HG03196 (cell line): ENCODE data around the gene RFX8.
"Not testable (repeated sequence)": the region's sequence is repeated elsewhere in the genome, so short reads cannot be mapped to it uniquely, and the experiment has no call there.

Experiments used
- ATAC-seq: cut with Tn5 transposase; IDR thresholded peaks from one replicate; pipeline ENCODE4 v1.9.1; 2021; ENCODE audit not compliant: unreplicated experiment

Gene RFX8

GRCh38 chr2:101486994-101487393 lies 12.1 kb upstream of the RFX8 start:
- no peak for ATAC-seq

DNA sequence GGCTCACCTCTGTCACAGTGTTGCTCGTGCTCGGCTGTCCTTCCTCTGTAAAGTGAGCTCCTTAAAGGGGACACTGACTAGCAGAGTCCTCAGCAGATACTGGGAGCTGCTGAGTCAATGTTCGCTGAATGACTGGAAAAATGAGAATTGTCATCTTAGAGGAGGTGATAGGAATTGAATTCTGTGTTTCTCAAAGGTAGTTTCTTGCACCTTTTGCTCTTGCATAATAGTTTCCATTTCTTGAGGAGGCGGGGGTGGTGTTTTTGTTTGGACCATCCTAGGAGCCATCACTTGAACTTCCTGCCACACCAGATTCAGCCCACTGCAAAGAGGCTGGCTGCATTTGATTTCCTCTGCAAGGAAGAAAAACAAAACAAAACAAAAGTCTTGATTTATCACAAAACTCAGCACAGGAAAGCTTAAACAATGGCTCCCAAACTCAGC lies 11.4 kb upstream of the RFX8 start:
- ATAC-seq, result no peak

GRCh38 chr2:101485856-101486255 lies 10.9 kb upstream of the RFX8 start:
- ATAC-seq, result no peak

DNA sequence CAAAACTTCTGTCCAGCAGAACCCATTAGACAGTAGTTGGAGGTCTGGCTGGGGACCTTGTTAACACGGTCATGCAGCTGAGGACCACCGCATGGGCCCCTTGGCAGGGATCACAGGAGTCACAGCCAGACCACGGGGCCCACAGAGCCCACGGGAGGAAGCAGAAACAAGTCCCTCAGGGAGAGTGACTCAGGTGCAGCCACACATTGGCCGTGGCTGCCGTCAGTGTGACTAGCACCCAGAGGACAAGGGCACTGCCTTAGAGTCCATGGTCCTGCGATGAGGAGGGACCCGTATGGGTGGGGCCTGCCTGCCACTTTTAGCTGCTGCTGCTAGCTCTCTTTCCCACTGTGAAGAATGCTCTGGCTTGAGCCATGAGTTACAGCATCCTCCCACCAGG lies 5.9 kb upstream of the RFX8 start:
- no peak for ATAC-seq

GRCh38 chr2:101479810-101480209 lies 4.9 kb upstream of the RFX8 start:
- ATAC-seq, result no peak

DNA sequence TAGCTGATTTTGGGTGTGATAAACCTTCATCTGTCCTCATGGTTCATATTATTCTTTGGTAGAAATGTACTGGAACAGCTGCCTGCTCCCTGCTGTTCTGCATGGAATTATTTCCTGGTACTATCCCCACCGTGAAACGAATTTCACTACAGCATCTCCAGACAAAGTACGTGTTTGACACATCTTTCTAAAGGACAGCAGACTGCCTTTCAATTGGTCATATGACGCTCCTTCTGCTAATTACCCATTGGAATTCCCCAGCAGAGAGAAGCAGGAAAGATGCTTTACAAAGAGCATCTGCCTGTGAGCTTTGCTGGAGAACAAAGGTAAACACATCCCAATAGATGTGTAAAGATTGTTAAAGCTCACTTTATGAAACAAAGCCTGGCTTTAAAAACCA lies 4.4 kb upstream of the RFX8 start:
- no peak for ATAC-seq

GRCh38 chr2:101478181-101479001 lies 3.5 kb upstream of the RFX8 start:
- no peak for ATAC-seq

DNA sequence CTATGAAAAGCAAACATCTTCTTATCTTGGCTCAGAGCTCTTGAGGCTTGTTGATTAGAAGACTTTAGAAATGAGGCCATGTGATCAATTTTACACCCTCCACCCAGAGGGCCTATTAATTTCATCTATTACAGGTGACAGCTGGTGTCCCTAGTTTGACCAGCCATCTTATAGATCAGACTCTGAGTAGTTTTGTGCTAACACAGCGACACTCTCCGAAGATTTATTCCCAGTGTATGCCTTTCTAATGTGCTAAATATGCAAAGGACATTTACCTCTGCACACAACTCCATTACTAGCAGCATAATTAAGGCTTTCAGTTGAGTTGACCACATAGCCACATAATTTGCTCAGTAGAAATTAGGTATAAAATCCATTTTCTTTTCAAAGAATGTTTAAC lies 2.6 kb upstream of the RFX8 start:
- no peak for ATAC-seq

DNA sequence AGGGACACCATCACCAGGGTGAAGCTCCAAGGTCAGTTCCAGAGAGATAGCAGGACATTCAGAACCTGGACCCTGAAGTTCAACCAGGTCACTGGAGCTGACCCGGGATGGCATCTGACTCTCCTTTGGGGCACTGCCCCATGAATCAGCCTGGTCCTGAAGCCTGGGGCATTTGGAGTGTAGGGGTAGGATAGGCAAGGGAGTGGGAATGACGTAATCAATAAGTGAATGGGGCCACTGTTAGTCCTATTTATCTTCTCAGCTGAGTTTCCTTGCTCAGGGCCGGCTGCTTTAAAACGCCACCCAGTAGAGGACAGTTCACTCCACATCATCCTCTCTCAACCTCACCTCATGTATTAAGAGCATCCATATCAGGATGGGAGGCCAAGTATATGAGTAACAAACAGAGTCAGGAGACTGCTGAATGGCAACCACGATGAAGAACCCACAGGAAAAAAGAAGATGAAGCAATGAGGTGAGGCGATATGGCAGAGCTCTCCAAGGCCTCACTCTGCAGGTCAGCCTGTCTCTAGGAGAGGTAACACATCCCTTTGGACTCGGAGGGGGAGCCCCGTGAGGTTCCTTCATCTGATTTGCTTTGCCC lies 1.8 kb upstream of the RFX8 start:
- ATAC-seq, result no peak

DNA sequence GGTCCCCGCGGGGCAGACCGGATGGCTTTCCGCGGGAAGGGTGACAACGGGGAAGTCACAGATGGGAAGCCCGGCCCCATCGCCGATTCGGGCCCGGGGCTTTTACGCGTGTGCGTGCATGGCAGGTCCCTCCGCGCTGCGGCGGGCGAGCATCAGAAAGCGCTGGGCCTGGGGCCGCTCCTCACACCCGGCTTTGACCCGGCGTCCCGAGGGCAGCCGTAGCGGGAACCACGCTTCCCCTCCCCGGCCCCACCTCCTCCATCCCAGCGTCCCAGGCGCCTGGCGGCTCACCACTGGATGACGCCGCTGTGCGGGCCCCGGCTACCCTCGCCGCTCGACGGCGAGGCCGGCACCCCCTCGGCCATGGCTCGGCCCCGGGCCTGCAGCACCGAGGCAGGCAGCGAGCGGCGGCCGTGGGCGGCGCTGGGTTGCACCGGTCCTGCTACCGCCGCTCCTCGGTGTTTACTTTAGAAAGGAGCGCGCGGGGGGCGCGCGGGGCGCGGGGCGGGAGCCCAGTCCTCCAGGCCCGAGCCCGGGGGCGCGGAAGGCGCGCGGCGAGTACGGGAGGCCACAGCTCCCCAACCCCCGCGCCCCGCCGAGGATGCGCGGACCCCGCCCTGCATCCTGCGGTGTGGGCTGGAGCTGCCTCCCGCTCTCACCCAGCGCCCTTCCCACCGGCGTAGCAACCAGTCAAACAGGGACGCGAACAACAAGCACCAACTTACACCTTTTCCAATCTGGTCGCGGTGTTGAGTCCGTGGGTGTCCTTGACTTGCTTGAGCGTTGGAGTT lies 806 bp downstream of the RFX8 start:
- no peak for ATAC-seq

DNA sequence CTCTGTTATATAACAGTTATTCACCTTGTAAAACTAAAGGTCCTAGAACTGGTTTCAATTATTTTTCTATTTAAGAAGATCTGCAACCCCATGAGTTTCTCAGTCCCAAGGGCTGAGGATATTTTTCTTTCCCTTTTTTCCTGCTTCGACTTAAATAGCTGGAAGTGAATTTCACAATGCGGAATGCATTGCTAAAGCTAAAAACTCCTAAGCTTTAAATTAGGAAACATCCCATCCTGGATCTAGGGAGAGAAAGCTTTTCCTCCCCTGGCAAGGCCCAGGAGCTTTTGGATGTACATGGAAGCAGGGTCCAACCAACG lies 1.4 kb downstream of the RFX8 start:
- ATAC-seq, result no peak

GRCh38 chr2:101469863-101470262 lies 5.0 kb downstream of the RFX8 start:
- ATAC-seq, result no peak

DNA sequence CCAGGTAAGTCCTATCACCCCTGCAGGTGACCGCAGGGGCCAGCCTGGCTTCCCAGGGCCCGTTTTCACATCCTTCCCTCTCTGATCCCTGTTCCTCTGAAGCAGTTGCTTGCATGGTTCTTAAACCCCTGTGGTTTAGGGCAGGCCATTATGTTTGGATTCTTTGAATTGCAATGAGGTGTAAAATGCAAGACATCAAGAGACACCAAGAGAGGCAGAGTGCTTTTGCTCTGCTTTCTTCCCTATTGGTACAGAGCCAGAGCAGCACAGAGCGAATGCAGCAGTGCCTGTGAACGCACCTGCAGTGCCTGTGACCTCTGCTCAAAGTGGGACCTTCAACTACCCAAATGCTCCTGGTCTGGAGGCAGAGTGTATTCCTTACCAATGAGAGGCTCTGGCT lies 7.6 kb downstream of the RFX8 start:
- ATAC-seq, result no peak

DNA sequence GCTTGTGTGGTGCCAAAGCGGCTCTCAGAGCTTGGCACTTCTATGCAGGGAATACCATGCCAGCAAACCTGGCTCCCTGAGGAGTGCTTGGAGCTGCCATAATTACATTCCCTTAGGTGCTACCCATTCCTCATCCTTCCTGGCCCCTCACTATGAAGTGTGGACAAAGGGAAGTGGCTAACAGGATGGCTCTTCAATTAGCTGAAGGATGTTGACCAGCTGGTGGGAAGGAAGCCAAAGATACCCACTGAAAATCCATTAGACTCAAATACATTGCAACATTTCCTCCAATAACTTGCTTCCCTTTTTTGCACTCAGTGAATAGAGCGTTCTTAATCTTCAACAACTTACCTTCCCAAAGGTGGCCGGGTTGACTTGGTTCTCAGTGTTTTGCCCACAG lies 8.5 kb downstream of the RFX8 start:
- ATAC-seq, result no peak

GRCh38 chr2:101464841-101465240 lies 10.1 kb downstream of the RFX8 start:
- ATAC-seq, result no peak

DNA sequence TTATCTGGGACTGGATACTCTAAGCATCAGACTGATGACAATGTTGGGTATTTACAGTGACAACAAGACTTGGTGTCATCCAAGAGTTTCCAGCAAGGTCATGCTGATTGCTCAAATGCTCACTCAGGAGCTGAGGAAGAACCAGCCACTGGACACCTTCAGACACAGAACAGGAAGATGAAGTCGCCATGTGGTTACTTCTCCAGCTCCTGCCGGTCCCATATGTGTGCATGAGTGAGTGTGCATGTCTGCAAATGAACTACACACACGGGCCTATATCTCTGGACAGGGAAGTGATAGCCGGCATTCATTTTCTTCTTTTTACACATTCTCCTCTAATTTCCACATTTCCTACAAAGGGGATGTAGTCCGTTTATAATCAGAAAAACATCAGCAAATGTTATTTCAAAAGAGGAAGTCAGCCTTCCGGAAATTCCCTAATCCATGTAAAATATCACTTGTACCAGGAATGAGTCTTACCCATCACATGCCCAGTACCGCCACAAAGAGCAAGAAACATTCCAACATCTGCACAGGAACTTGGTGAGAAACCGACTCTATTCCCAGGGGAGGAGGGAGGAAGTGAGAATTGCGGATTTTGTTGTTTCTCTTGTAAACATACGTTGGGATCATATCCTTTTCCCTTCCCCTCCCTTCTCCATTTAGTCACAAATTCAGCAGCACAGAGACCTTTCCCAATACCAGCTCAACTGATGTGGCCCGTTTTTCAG lies 10.8 kb downstream of the RFX8 start:
- ATAC-seq, result no peak

- no peak for ATAC-seq
Measured at GRCh38 chr2:101463421-101463820, 11.5 kb downstream of the RFX8 start.

- ATAC-seq, result no peak
Measured at GRCh38 chr2:101461381-101461780, 13.5 kb downstream of the RFX8 start.

- ATAC-seq, result not testable (repeated sequence)
Measured at GRCh38 chr2:101454408-101454807, 20.5 kb downstream of the RFX8 start.

GRCh38 chr2:101450965-101451364 lies 23.9 kb downstream of the RFX8 start:
- ATAC-seq, result no peak

DNA sequence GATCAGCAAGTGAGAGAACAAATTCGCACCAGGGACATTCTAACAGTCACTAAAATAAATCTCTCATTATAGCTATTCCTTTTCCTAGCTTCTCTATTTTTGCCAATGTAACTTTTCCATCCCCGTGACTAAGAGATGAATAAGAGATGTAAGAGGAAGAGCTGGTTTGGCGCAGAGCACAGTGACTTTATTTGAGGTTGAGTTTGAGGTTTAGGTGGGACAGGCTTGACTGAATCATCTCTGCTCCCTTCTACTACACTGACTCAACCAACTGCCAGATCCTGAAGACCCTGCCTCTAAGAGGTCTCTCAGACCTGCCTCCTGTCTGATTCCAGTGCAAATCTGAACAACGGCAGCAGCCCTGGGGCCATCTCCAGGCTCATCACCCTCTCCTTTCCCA lies 28.0 kb downstream of the RFX8 start:
- ATAC-seq, result no peak
